Cerebellar cortex (tissue), 1 donor: ENCODE results near the gene RAP1GAP.

Source experiments
- DNase-seq: peaks from one replicate; pipeline ENCODE4 v3.0.0-alpha.2; 2015; ENCODE audit warnings: low spot score

RAP1GAP gene

DNA sequence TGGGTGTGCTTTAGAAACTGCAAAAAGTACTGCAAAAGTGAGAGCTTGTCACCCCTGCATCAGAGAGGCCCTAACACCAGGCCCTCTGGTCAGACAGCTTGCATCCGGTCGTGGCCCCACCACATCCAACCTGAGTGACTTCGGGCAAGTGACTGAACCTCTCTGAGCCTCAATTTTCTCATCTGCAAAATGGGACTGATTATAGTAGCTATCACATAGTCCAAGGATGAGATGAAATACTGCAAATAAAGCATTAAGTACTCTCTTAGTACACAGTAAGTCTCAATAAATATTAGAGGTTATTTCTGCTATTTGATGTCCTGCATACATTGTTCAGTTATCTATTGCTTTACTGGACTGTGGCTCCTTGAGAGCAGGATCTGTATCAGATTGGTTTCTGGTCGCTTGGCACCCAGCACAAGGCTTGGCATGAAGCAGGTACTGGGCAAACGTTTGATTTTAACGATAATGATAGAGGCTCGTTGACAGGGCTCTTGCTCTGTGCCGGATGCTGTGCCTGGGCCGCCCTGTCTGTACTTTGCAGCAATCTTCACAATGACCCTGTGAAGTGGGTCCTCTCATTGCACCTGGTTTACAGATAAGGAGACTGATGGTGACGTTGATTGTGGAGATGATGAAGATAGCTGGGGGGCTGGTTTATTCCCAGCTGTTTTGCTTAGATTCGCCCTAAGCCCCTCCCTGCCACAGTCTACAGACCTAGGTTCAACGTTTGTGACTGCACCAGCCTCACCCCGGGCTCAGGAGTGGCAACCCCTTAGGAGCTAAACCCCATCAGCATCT lies 43.6 kb downstream of the RAP1GAP start:
- DNase-seq: no peak

DNA sequence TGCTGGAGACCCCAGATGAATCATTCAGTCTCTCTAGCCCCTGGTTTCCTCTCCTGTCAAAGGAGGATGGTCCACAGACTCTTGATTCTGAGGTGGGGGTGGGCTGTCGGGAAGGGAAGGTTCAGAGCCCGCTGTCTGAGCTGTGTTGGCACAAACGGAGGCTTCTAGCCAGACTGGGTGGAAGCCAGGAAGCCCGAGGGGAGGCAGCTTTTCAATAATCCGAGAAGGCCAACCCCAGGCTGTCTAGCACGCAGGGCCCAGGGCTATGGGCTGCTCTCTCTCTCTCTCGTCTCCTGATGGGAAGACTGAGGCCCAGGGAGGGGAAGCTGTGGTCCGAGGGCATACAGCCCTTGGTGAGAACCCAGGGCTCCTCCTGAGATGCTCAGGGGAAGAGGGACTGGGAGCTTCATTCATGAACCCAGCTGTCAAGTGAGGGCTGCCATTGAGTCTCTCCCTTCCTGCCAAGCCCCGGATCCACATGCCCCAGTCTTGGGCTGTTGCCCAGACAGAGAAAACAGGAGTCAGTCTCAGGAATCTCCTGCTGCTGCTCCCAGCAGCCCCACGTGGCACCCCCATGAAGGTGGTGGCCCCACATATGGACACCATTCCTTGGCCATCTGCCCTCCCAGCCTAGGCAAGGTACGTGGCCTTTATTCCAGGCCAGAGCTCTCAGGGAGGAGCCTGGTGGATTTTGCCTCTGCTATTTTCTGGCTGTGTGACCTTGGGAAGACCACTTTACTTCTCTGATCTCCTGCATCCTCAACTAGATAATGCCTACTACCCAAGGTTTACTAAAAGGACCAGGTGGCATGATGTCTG lies 44.4 kb downstream of the RAP1GAP start:
- peak; percentile 64 for DNase-seq

GRCh38 chr1:21623410-21623961 lies 45.7 kb downstream of the RAP1GAP start:
- no peak for DNase-seq

DNA sequence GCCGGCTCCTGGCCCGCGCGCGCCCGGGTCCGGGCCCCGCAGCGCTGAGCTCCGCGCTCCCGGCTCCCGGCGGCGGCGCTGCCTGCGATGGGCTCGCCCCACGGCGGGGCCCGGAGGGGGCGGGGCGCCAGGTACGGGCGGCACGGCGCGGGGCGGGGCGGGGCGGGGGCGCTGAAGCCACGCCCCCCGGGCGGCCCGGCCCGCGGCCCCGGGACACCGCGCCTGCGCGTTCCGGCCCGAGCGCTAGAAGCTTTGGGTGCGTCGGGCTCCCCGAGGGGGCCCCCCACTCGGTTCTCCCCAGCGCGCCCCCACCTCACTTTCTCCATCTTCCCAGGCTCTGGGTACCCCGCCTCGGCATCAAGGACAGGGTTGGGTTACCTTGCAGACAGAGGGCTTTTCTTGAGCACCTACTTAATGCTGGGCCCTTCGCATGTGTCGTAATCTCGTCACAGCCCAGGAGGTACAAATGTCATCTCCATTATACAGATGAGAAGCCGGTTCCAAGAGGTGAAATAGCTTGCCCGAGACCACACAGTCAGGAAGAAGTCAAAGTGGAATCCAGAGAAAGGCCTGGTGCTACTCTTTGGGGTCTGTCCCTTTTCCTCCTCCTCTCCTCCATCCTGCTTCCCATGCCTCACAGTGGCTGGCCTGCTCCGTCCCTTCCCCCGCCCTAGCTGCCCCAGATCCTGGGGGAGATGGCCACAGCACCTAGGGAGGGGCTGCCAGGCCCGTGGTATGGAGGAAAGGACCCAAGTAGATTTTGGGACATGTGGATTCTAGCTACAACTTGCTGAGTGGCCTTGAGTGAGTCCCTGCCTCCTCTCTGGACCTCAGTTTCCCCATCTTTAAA lies 46.5 kb downstream of the RAP1GAP start:
- DNase-seq: no peak

DNA sequence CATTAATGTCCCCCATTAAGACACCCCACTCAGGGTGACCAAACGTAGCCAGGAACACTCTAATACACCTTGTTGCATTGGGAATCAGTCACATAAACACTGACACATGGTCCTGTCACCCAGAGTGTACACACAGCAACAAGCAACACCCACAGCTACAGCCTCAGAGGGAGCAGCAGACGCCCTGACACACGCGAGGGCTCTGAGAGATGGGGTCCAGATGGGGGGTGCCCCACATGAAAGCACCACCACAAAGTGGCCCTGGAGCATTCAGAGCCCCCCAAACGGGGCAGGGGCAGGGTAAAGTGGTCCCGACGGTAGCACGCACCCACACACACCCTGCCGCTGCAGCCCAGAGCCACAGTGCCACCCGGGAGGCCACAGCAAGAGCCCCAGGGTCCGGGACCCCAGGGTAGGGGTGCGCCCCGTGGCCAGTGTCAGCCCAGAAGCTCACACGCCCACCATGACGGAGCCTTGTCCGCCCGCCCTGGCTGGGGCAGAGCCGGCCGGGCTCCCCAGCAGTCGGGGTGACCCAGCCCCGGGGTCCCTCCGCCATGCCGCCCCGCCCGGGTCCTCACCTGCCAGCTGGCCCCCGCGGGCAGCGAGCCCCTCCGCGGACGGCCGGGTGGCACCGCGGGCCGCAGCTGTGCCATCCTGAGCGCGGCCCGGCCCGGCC lies 47.3 kb downstream of the RAP1GAP start:
- no peak for DNase-seq

DNA sequence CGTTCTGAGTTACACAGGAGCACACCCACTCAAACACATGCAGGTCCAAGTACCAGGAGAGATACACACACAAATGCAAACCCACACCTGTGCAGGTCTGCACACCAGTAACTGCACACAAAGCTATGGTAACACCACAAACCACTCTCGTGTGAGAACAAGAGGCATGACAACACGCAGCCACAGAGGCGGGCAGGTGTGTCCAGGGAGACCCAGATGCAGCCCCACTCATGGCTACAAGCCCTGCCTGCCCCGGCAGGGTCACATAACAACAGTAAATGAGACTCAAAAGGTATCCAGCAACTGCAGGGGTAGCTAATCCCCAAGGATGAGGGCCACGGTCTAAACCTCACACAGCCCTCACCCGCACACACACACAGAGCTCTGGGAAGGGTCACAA lies 48.1 kb downstream of the RAP1GAP start:
- no peak for DNase-seq

DNA sequence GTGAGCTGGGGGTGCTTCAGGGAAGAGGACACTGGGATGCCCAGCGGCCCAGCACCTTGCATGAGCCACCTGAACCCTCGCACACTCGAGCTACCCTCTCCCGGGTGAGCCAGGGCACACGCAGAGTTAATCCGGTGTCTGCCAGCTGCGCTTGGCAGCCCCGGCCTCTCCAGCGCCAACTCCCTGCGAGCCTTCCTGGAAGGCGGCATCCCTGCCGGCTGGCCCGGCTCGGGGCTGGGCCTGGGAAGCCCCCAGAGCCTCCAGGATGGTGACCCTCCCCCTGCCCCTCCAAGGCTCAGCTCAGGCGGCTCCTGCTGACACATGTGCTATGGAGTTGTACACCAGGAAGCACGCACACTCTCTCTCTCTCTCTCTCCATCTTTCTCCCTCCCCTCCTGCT lies 48.7 kb downstream of the RAP1GAP start:
- DNase-seq: no peak

- no peak for DNase-seq
Measured at GRCh38 chr1:21620011-21620410, 49.1 kb downstream of the RAP1GAP start.

- DNase-seq: no peak
Measured at GRCh38 chr1:21619375-21619947, 49.7 kb downstream of the RAP1GAP start.

DNA sequence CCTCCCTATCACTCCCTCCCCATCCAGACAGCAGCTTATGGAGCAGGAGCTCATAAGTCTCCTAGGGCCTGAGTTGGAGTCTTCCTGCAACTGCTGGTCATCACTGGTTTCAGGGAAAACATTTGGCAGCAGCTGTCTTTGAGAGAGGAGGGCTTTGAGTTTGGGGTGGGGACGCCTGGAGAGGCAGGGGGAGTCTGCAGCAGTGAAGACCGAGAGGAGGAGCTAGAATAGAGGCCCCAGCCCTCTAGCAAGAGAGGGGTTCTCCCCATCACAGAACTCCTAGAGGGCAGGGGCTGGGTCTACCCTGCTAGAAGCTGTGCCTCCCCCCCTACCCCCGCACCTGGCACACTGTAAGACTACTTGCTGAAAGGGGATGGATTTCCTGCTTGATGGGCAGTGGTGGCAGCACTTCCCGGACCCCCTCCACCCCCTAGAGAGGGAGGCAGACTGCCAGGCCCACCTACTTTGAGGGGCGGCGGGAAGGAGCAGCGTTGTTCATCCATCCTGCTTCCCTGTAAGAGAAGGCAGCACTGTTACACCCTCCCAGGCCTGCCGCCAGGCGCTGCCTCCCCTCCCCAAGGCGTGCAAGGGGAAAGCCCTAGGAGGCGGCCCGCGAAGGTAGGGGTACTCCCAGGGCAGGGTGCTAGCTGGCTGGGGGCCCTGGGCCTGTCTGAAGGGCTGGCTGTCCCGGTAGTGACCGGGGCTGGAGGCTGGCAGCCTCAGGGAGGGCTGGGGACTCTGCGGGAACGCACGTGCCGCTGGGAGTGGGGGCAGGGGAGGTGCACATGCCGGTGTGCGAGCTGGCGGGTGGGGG lies 50.4 kb downstream of the RAP1GAP start:
- no peak for DNase-seq

DNA sequence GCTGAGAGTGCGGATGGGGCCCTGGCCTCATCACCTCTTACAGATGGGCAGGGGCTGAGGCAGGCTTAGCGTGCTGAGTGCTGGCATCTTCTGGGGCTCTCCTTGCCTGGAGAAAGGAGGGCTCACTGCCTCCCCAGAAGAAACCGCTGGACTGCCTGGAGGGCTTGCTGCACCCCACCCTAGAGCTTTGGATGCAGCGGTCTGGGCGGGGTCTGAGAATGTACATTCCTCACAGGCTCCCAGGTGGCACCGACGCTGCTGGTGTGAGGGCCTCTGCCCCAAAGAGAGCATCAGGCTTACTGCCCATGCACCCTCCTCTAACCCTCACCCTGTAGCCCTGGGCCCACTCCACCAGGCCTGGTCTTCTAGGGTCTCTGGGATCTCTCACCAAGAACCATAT lies 51.1 kb downstream of the RAP1GAP start:
- DNase-seq: no peak

- DNase-seq: no peak
Measured at GRCh38 chr1:21617126-21617738, 51.9 kb downstream of the RAP1GAP start.

DNA sequence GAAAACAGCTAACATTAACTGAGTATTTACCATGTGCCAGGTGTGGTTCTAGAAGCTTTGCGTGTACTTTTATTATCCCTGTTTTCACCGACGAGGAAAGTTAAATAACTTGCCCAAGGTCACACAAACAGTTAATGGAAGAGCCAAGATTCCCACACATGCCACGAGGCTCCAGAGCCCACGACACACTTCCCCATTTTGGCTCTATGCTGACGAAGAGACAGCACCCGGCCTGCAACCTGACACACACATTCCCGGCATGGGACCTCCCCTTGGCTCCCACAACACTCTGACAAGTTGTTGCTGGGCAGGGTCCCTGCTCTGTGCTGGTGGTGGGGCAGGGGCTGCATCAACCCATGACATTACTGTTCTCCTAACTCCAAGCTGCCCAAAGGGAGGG lies 52.8 kb downstream of the RAP1GAP start:
- DNase-seq: no peak

DNA sequence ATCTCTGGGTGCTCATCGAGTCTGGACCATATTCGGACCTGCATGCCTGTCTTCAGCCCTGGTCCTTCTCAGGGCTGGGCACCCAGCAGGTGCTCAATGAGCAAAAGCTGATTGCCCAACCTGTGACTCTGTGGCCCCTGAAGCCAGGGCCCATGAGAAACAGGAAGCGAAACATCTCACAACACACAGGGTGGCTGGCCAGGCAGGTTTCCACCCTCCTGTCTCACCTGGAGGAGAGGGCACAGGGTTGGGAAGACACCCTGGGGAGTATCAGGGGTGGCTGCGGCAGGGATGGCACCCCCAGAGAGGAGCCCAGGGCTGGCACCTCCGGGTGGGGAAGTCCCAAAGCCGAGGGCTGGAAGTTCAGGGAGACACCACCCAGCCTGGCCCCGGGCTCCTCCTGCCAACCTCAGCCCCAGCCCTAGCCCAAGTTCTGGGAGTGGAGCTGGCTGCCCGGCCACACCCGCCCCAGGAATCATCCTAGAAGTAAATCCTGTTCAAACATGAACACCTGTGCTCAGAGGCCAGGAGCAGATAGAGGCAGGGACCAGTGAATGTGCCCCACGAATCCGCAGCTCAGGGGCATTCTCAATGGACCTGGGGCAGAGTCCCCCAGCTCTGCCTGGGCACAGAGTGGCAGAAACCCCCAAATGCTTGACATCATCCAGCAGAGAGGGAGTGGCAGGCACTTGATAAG lies 54.6 kb downstream of the RAP1GAP start:
- DNase-seq: no peak

DNA sequence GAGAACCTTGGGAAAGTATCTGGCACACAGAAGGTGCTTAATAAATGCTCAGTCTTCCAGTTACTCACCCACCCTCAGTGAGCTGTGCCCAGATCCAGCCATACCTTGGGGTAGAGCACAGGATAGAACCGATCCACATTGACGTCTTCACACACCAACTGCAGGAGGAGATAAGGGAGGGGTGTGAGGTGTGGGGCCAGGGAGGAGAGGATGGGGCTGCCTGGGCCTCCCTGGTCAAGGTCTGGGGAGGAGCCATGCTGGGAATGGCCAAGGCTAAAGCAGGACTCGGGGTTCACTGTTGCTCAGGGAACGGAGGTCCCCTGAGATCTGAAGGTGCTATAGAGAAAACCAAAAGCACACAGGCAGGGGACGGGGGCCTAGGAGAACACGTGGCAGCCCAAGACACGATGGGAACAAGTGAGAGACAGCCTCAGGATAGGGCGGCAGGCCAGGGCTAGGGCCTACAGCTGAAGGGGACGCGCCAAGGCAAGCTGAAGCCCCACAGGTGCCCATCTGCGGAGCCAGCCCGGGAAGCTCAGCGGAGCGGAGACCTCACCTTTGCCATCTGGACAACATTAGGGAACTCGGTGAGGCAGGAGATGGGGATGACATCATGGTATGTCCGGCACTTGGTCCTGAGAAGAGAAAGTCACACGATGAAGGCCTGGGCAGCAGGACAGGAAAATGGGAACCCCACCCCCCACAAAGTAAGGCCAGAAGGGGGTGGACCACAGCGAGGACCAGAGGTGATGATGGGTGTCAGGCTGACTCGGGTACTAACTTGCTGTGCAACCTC lies 55.9 kb downstream of the RAP1GAP start:
- DNase-seq: peak; percentile 27

DNA sequence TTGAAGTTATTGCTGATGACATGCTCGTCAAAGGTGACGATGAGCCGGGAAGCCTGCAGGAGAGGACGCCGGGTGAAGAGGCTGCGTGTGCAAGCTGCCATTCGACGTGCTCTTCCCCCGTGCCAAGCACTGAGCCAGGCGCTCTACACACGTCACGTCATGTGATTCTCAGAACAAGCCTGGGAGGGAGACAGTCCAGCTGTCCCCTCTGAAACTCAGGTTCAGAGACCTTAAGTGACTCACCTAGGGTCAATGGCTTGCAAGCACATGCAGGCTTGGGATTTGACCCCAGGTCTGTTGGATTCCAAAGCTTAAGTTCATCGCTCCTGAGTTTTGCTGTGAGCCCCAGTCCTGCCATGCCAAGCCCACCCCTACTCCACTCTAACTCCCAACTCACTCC lies 57.1 kb downstream of the RAP1GAP start:
- DNase-seq: no peak

DNA sequence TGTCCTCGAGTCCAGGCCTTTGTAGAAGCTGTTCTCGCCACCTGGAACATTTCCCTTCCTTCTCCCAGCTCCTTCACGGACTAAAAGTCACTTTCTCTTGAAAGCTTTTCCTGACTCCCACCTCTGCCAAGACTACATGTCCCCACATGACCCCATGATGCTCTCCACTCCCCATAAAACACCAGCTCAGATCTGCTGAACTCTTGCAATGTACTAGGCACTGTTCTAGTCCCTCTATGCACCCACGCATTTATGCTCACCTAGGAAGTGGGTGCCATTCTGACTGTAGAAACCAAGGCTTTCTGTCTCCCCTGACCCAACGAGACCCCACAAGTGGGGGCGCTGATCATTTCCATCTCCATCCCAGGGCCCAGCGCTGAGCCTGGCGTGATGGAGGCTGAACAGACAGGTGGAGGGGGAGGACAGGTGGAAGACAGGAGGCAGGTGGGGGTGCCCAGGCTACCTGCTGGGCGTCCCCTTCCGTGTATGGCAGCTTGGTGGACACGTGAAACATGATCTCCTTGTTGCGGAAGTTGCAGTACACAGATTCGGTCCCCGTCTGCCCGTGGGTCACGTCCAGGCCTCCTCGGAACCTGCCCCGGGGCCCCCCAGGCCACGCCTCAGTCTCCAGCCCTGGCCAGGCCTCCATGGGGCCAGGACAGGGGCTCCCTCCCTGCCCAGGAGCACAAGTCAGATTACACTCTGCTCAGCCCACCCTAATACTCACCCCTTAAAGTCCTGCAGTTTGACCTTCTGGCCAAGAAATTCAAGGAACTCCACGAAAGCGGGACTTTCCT lies 58.0 kb downstream of the RAP1GAP start:
- DNase-seq: no peak

- DNase-seq: no peak
Measured at GRCh38 chr1:21610027-21610426, 59.1 kb downstream of the RAP1GAP start.
